Lower lobe of right lung (tissue), 2 donors: Measurements from ENCODE around the gene SCGN. TPM values are rescaled to one million over a fixed set of nuclear protein-coding genes. Genes with fewer than 3 reads are reported as not detected.

ENCODE experiments used
- ATAC-seq, 2 donors: fragments of 200-7000 bp; cut with Tn5 transposase; one replicate each; pipeline ENCODE4 v1.9.1; 2020 to 2022; ENCODE audit warnings: mild to moderate bottlenecking in 2 of 2, moderate library complexity in 2 of 2
- DNase-seq: peaks from one replicate; pipeline ENCODE4 v3.0.0-alpha.2; 2020
- H3K27ac ChIP-seq: fragments of 200-600 bp; one replicate; pipeline ENCODE4 v1.8.0; 2022
- H3K27me3 ChIP-seq: fragments of 200-600 bp; one replicate; pipeline ENCODE4 v1.8.0; 2022; ENCODE audit warnings: low read depth
- H3K36me3 ChIP-seq: fragments of 200-600 bp; one replicate; pipeline ENCODE4 v1.8.0; 2022; ENCODE audit warnings: mild to moderate bottlenecking
- H3K4me1 ChIP-seq: fragments of 200-600 bp; one replicate; pipeline ENCODE4 v1.8.0; 2022
- H3K4me3 ChIP-seq: fragments of 200-600 bp; one replicate; pipeline ENCODE4 v1.8.0; 2022; ENCODE audit warnings: mild to moderate bottlenecking
- H3K9me3 ChIP-seq: fragments of 200-600 bp; one replicate; pipeline ENCODE4 v1.8.0; 2022
- intact Hi-C: fragments of 100-400 bp; cut with DNase I; formaldehyde crosslinking; loops from one replicate; pipeline ENCODE4 v1.11.0; 2022
- total RNA-seq: library from RNA; stranded (reverse); fragmentation: NEBNext Ultra II Directional; extraction: Animal tissue kit (Norgen Biotek cat#: 25700); gene quantifications from one replicate; pipeline ENCODE4 v1.2.1, GENCODE V29; 2021
- TF ChIP-seq, protein P1 (sequence below): fragments of 200-600 bp; IDR thresholded peaks from one replicate; pipeline ENCODE4 v1.8.0; 2022; ENCODE audit warnings: antibody characterized with exemption, mild to moderate bottlenecking
- donor health status: DM: no; HTN: yes; CAD: no; lungs with severe emphysema.

Gene SCGN
- total RNA-seq, 1 donor from 2014 or later = not detected

DNA sequence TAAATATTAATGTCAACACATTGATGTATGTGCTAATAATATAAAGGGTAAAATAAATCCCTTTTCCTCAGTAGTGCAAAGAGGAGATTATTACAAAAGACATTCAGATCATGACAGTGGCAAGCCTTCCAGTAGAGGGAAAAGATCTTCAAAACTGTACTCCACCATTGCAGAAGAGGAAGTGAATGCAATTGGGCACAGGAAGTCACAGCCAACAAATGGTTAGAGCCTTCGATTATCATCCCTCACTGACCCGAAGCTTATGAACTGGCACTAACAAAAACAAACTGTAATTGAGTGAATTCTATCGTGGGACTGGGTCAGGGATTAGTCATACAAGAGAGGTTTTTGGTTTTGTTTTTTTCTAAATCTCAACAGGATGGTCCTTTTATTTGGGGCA, 39.3 kb upstream of the SCGN start:
- DNase-seq (no peak), ATAC-seq (no peak)
- TF ChIP-seq, protein P1, sequence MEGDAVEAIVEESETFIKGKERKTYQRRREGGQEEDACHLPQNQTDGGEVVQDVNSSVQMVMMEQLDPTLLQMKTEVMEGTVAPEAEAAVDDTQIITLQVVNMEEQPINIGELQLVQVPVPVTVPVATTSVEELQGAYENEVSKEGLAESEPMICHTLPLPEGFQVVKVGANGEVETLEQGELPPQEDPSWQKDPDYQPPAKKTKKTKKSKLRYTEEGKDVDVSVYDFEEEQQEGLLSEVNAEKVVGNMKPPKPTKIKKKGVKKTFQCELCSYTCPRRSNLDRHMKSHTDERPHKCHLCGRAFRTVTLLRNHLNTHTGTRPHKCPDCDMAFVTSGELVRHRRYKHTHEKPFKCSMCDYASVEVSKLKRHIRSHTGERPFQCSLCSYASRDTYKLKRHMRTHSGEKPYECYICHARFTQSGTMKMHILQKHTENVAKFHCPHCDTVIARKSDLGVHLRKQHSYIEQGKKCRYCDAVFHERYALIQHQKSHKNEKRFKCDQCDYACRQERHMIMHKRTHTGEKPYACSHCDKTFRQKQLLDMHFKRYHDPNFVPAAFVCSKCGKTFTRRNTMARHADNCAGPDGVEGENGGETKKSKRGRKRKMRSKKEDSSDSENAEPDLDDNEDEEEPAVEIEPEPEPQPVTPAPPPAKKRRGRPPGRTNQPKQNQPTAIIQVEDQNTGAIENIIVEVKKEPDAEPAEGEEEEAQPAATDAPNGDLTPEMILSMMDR = no peak
- Histone ChIP-seq H3K27me3 (no peaks in the 10 kb centered on the region), H3K4me1 (no peaks in the 10 kb centered on the region), H3K4me3 (no peak overlapping the region), H3K36me3 (peaks cover 29% of the 10 kb centered on the region), H3K9me3 (no peaks in the 10 kb centered on the region), H3K27ac (no peak overlapping the region)
- intact Hi-C loops = no loop called here

GRCh38 chr6:25613415-25613814, 38.6 kb upstream of the SCGN start:
- DNase-seq (no peak), ATAC-seq (no peak)
- TF ChIP-seq, protein P1 = no peak
- Histone ChIP-seq H3K4me1 (no peaks in the 10 kb centered on the region), H3K27me3 (no peaks in the 10 kb centered on the region), H3K36me3 (peaks cover 29% of the 10 kb centered on the region), H3K4me3 (no peak overlapping the region), H3K9me3 (no peaks in the 10 kb centered on the region), H3K27ac (no peak overlapping the region)
- intact Hi-C loops = no loop called here

- Histone ChIP-seq H3K27ac (no peak overlapping the region), H3K9me3 (no peaks in the 10 kb centered on the region), H3K36me3 (peaks cover 23% of the 10 kb centered on the region), H3K27me3 (no peaks in the 10 kb centered on the region), H3K4me3 (no peak overlapping the region), H3K4me1 (no peaks in the 10 kb centered on the region)
- no peak for ATAC-seq
- intact Hi-C loops = no loop called here
- no peak for DNase-seq
- TF ChIP-seq, protein P1 = no peak
These were observed 38.0 kb upstream of the SCGN start for GRCh38 chr6:25614052-25614451.

DNA sequence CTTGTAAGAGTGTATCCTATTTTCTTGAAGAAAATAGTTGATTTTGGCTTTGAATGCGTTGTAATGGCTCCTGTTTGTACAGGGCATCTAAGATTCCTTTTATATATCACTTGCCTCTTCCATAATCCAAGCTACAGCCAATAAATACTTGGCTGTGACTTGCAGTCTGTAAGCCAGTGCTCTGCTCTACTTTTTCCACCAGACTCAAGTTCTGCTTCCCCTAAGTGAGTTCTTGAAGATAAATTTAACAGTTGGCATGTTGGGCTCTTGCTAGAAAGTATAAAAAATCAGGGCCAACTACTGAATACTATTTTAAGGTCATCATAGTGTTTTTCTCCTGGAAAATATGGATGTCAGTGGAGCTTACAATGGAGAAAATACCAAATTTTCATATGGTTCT, 36.5 kb upstream of the SCGN start:
- peaks cover 13% of the 10 kb centered on the region for H3K36me3 ChIP-seq
- no peaks in the 10 kb centered on the region for H3K4me1 ChIP-seq
- H3K4me3 ChIP-seq = no peak overlapping the region
- no peak for DNase-seq
- no peaks in the 10 kb centered on the region for H3K27me3 ChIP-seq
- TF ChIP-seq, protein P1 = no peak
- no peaks in the 10 kb centered on the region for H3K9me3 ChIP-seq
- intact Hi-C loops = no loop called here
- no peak for ATAC-seq
- no peak overlapping the region for H3K27ac ChIP-seq

- no peak overlapping the region for H3K4me3 ChIP-seq
- no peak for ATAC-seq
- no peaks in the 10 kb centered on the region for H3K27me3 ChIP-seq
- no peak overlapping the region for H3K27ac ChIP-seq
- no peaks in the 10 kb centered on the region for H3K36me3 ChIP-seq
- no peaks in the 10 kb centered on the region for H3K9me3 ChIP-seq
- TF ChIP-seq, protein P1 = no peak
- intact Hi-C loops = no loop called here
- H3K4me1 ChIP-seq = no peaks in the 10 kb centered on the region
- DNase-seq = no peak
These were observed 34.0 kb upstream of the SCGN start for GRCh38 chr6:25617997-25618396.

- DNase-seq (no peak), ATAC-seq (no peak)
- no peak overlapping the region for H3K4me3 ChIP-seq
- no peaks in the 10 kb centered on the region for H3K27me3 ChIP-seq
- no peak overlapping the region for H3K27ac ChIP-seq
- no peaks in the 10 kb centered on the region for H3K9me3 ChIP-seq
- H3K4me1 ChIP-seq = no peaks in the 10 kb centered on the region
- TF ChIP-seq, protein P1 = no peak
- H3K36me3 ChIP-seq = no peaks in the 10 kb centered on the region
- intact Hi-C loops = no loop called here
These were observed 32.8 kb upstream of the SCGN start for GRCh38 chr6:25619217-25619616.
